ENCODE measurements around the gene PKP4. TPM values are rescaled to one million over a fixed set of nuclear protein-coding genes. Genes with fewer than 3 reads are reported as not detected.

PKP4 gene
- total RNA-seq, 4 donors from 2014 or later = 64.1 to 152 (median 90.2) TPM

DNA sequence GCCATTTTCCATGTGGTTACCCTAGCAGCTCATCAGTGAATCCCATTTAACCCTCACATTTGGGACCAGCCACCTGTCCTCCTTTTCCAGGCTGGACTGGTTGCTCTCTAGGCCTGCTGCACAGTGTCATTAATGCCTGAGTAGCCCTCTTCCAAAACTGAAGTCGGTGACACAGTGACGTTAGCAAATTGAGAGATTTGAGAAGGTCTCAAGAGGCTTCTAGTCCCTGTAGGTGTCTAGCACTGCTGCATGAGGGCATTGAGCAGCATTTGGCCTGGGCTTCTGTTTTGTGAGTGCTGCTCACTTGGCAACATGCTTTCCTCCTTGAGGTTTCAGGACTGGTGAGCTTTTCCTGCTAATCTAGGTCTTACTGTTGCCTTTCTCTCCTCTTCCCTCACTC lies 36.7 kb downstream of the PKP4 start:
- Histone ChIP-seq H3K4me3 (no peak overlapping the region), H3K36me3 (no peaks in the 10 kb centered on the region), H3K4me1 (peaks cover 33% of the 10 kb centered on the region), H3K9me3 (no peaks in the 10 kb centered on the region), H3K27me3 (no peaks in the 10 kb centered on the region), H3K27ac (no peak overlapping the region)
- no peak for TF ChIP-seq EP300 (IDR thresholded peaks at IDR 0.05)
- TF ChIP-seq, protein P1, sequence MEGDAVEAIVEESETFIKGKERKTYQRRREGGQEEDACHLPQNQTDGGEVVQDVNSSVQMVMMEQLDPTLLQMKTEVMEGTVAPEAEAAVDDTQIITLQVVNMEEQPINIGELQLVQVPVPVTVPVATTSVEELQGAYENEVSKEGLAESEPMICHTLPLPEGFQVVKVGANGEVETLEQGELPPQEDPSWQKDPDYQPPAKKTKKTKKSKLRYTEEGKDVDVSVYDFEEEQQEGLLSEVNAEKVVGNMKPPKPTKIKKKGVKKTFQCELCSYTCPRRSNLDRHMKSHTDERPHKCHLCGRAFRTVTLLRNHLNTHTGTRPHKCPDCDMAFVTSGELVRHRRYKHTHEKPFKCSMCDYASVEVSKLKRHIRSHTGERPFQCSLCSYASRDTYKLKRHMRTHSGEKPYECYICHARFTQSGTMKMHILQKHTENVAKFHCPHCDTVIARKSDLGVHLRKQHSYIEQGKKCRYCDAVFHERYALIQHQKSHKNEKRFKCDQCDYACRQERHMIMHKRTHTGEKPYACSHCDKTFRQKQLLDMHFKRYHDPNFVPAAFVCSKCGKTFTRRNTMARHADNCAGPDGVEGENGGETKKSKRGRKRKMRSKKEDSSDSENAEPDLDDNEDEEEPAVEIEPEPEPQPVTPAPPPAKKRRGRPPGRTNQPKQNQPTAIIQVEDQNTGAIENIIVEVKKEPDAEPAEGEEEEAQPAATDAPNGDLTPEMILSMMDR (IDR thresholded peaks at IDR 0.05) = no peak
- TF ChIP-seq POLR2AphosphoS5 (IDR thresholded peaks at IDR 0.05) = no peak
- TF ChIP-seq POLR2A (IDR thresholded peaks at IDR 0.05) = no peak
- no peak for DNase-seq (ENCODE audit: low spot score in 2 of 2)
- 84% methylated on average over 2 of the region's 2 CpGs for WGBS

DNA sequence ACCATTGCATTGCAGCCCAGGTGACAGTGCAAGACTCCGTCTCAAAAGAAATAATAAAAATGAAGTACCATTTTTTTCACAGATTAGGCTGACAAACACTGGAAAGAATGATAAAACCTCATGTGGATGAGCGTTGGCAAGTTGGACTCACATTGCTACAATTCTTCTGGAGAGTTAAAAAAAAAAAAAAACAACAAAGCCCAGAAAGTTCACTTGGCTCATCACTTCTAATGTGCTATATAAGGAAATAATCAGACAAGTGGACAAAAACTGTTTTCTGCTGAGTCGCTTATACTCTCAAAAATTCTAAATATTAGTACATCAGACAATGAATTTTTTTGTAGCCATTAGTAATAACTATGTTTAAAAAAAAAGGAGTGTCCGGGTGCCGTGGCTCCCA lies 38.4 kb downstream of the PKP4 start:
- no peaks in the 10 kb centered on the region for H3K9me3 ChIP-seq
- no peak overlapping the region for H3K4me3 ChIP-seq
- TF ChIP-seq, protein P1 (IDR thresholded peaks at IDR 0.05) = no peak
- TF ChIP-seq POLR2A (IDR thresholded peaks at IDR 0.05) (no peak), EP300 (IDR thresholded peaks at IDR 0.05) (no peak), POLR2AphosphoS5 (IDR thresholded peaks at IDR 0.05) (no peak)
- H3K4me1 ChIP-seq = peaks cover 27% of the 10 kb centered on the region
- no peaks in the 10 kb centered on the region for H3K36me3 ChIP-seq
- WGBS = 77% methylated on average over 5 of the region's 5 CpGs
- H3K27ac ChIP-seq = no peak overlapping the region
- no peaks in the 10 kb centered on the region for H3K27me3 ChIP-seq
- no peak for DNase-seq (ENCODE audit: low spot score in 2 of 2)

DNA sequence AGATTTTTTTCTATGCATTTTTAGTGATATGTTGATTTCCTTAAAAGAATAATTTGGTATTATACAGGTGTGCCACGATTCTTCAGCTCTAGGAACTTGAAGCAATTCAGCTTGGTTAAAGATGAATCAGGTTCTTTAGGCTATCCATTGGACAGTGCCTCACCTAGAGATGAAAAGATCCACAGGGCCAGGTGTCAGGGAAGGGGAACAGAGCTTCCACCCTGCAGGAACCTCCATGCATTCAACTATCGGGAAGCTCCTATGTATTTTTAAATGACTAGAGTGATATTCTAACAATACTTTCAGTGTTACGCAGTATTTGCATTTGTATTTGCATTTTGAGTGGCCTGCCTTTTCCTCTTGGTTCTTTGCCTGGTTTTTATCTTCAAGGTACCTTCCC lies 40.2 kb downstream of the PKP4 start:
- 58% methylated on average over 3 of the region's 3 CpGs for WGBS
- no peak for DNase-seq (ENCODE audit: low spot score in 2 of 2)
- no peaks in the 10 kb centered on the region for H3K27me3 ChIP-seq
- H3K36me3 ChIP-seq = no peaks in the 10 kb centered on the region
- H3K27ac ChIP-seq = no peak overlapping the region
- H3K4me1 ChIP-seq = peaks cover 37% of the 10 kb centered on the region
- TF ChIP-seq EP300 (IDR thresholded peaks at IDR 0.05) (no peak), POLR2AphosphoS5 (IDR thresholded peaks at IDR 0.05) (no peak), POLR2A (IDR thresholded peaks at IDR 0.05) (no peak)
- TF ChIP-seq, protein P1 (IDR thresholded peaks at IDR 0.05) = no peak
- no peaks in the 10 kb centered on the region for H3K9me3 ChIP-seq
- no peak overlapping the region for H3K4me3 ChIP-seq

DNA sequence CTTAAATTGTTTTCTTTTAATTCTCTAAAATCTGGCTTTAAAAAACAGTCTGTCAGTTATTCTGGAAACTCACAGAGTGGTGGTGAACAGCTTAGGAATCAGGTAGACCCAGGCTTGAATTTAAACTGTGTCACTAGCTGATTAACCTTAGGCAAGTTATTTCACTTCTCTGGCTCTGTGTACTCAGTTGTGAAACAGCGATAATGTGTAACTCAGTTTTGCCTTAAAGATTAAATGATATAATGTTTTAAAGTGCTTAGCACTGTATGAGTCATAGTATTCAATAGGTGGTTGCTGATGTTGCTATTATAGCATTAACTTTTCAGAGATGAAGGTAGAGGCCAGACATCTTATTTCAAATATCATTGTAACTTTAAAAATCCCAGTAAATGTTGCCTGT lies 40.7 kb downstream of the PKP4 start:
- 47% methylated on average over 1 of the region's 1 CpG for WGBS
- Histone ChIP-seq H3K9me3 (no peaks in the 10 kb centered on the region), H3K36me3 (no peaks in the 10 kb centered on the region), H3K27ac (no peak overlapping the region), H3K4me3 (no peak overlapping the region), H3K4me1 (peaks cover 39% of the 10 kb centered on the region), H3K27me3 (no peaks in the 10 kb centered on the region)
- DNase-seq (ENCODE audit: low spot score in 2 of 2) = no peak
- TF ChIP-seq POLR2AphosphoS5 (IDR thresholded peaks at IDR 0.05) (no peak), EP300 (IDR thresholded peaks at IDR 0.05) (no peak), POLR2A (IDR thresholded peaks at IDR 0.05) (no peak)
- TF ChIP-seq, protein P1 (IDR thresholded peaks at IDR 0.05) = no peak

DNA sequence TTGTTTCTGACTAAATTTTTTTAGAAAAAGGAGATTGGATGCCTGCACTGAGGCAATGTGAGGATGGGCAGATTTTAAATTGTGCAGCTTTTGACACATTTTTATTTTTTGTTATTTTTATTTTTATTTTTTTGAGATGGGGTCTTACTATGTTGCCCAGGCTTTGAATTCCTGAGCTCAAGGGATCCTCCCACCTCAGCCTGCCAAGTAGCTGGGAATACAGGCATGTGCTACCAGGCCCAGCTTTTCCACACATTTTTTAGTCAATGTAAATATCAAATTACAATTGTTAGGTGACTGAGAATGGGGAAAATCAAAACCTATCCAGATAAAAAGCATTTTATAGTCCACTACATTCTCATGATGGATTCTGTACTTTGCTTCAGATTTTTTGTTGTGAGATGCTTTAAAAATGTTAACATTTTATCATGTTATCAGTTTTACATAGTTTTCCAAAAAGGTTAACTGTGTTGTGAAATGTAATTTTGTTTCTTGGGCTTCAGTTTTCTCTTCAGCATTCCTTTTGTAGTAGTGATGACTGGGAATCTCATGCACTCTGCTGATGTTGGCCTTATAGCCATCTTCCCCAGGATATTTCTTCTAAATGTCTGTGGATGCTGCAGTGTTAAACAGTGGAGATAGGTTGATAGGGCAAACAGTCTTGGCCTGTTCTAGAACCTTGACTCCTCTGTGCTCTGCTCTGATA lies 41.4 kb downstream of the PKP4 start:
- H3K9me3 ChIP-seq = no peaks in the 10 kb centered on the region
- H3K4me1 ChIP-seq = peaks cover 42% of the 10 kb centered on the region
- TF ChIP-seq, protein P1 (IDR thresholded peaks at IDR 0.05) = no peak
- no peak for TF ChIP-seq POLR2A (IDR thresholded peaks at IDR 0.05)
- no peak for TF ChIP-seq POLR2AphosphoS5 (IDR thresholded peaks at IDR 0.05)
- no peak for TF ChIP-seq EP300 (IDR thresholded peaks at IDR 0.05)
- H3K36me3 ChIP-seq = no peaks in the 10 kb centered on the region
- no peaks in the 10 kb centered on the region for H3K27me3 ChIP-seq
- H3K4me3 ChIP-seq = no peak overlapping the region
- no peak overlapping the region for H3K27ac ChIP-seq
- no peak for DNase-seq (ENCODE audit: low spot score in 2 of 2)
